Thyroid gland (tissue), 4 donors: ENCODE results near the gene RYR2. TPM values are rescaled to one million over a fixed set of nuclear protein-coding genes. Genes with fewer than 3 reads are reported as not detected.
"Not testable (repeated sequence)": the region's sequence is repeated elsewhere in the genome, so short reads cannot be mapped to it uniquely, and the experiment has no call there.

ENCODE experiments used
- DNase-seq, 2 donors: peaks; one replicate each; pipeline ENCODE4 v3.0.0-alpha.2; 2019
- H3K27ac ChIP-seq, 3 donors: fragments of 200-600 bp; sonication (generic); 1 replicate in 2 of 3; 2 replicates in 1 of 3; pipeline ENCODE4 v1.5.1; 2016 to 2019; ENCODE audit warnings: mild to moderate bottlenecking in 1 of 3, moderate library complexity in 1 of 3
- H3K27me3 ChIP-seq: fragments of 200-600 bp; sonication (generic); one replicate; pipeline ENCODE4 v1.5.1; 2019
- H3K36me3 ChIP-seq, 2 donors: fragments of 200-600 bp; sonication (generic); one replicate each; pipeline ENCODE4 v1.5.1; 2016 to 2019
- H3K4me1 ChIP-seq, 2 donors: fragments of 200-600 bp; sonication (generic); one replicate each; pipeline ENCODE4 v1.5.1; 2017 to 2019
- H3K4me3 ChIP-seq, 3 donors: fragments of 200-600 bp; sonication (generic); replicated peaks in 1 of 3; 1 replicate in 2 of 3; 2 replicates in 1 of 3; pipeline ENCODE4 v1.5.1; 2016; ENCODE audit warnings: mild to moderate bottlenecking in 1 of 3
- H3K9me3 ChIP-seq: fragments of 200-600 bp; sonication (generic); one replicate; pipeline ENCODE4 v1.5.1; 2017
- CTCF ChIP-seq, 6 experiments: fragments of 200-600 bp in 3 of 6; fragments of 450-650 bp in 3 of 6; sonication (generic) in 3 of 6; IDR thresholded peaks; one replicate each; pipeline ENCODE4 v1.5.1; 2016 to 2019; ENCODE audit warnings: antibody characterized with exemption in 6 of 6, mild to moderate bottlenecking in 2 of 6, inconsistent platforms in 1 of 6, moderate library complexity in 1 of 6
- POLR2A ChIP-seq, 2 donors: fragments of 450-650 bp; IDR thresholded peaks; one replicate each; pipeline ENCODE4 v1.6.1; 2017; ENCODE audit warnings: antibody characterized with exemption in 2 of 2, mild to moderate bottlenecking in 2 of 2, moderate library complexity in 1 of 2
- WGBS, 2 donors: methylation state at CpG; one replicate each; pipeline ENCODE4 v1.1.5; 2017; 5-methylcytosine and 5-hydroxymethylcytosine counted together
- intact Hi-C: fragments of 100-400 bp; cut with DNase I; formaldehyde crosslinking; loops from one replicate; pipeline ENCODE4 v1.15.1; 2023
- total RNA-seq, 4 donors: library from RNA; depleted of rRNA; stranded (reverse); fragments of >200 nt; gene quantifications; one replicate each; pipeline ENCODE4 v1.2.3, GENCODE V29; 2016

Gene RYR2
- total RNA-seq, 4 donors from 2014 or later = 6.6 to 31.8 (median 28.2) TPM

DNA sequence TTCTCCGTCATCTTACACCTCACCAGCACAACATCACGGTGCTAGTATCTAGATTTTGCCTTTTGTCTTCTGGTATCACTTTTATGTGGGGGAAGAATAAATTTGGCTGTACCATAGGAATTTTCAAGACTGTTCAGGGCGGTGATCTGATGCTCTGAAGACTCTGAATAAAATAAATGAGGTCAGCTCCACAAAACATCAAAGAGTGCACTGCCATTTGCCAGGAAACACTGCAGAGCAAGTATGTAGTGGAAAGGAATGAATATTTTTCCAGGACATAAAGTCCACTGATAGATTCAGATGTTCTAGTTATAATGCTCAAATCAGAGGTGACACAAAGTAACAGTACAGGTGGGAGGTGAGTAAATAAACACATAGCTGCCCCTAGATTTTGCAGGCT is 792.5 kb downstream of the RYR2 start:
- no peak overlapping the region for H3K27ac ChIP-seq
- H3K27me3 ChIP-seq = no peaks in the 10 kb centered on the region
- intact Hi-C loops = no loop called here
- H3K4me3 ChIP-seq = no peak overlapping the region
- H3K4me1 ChIP-seq = no peaks in the 10 kb centered on the region
- 87 to 88% methylated on average over 3 of the region's 3 CpGs for WGBS, 2 donors
- H3K36me3 ChIP-seq = no peaks in the 10 kb centered on the region
- DNase-seq = no peak
- no peaks in the 10 kb centered on the region for H3K9me3 ChIP-seq
- TF ChIP-seq CTCF (IDR thresholded peaks at IDR 0.05) (no peak), POLR2A (IDR thresholded peaks at IDR 0.05) (no peak)

- Histone ChIP-seq H3K27me3 (no peaks in the 10 kb centered on the region), H3K36me3 (no peaks in the 10 kb centered on the region), H3K4me3 (no peak overlapping the region), H3K4me1 (no peaks in the 10 kb centered on the region), H3K9me3 (no peaks in the 10 kb centered on the region), H3K27ac (no peak overlapping the region)
- WGBS, 2 donors = 25 to 35% methylated on average over 3 of the region's 3 CpGs
- intact Hi-C loops = no loop called here
- no peak for TF ChIP-seq POLR2A (IDR thresholded peaks at IDR 0.05)
- no peak for TF ChIP-seq CTCF (IDR thresholded peaks at IDR 0.05)
- DNase-seq = no peak
Observed at GRCh38 chr1:237838320-237838719, 796.3 kb downstream of the RYR2 start.

- DNase-seq = no peak
- H3K27me3 ChIP-seq = no peaks in the 10 kb centered on the region
- H3K36me3 ChIP-seq = no peaks in the 10 kb centered on the region
- intact Hi-C loops = no loop called here
- TF ChIP-seq POLR2A (IDR thresholded peaks at IDR 0.05) = no peak
- TF ChIP-seq CTCF (IDR thresholded peaks at IDR 0.05) = no peak
- no peaks in the 10 kb centered on the region for H3K9me3 ChIP-seq
- WGBS, 2 donors = 95 to 100% methylated on average over 1 to 4 of the region's 6 CpGs
- no peak overlapping the region for H3K4me3 ChIP-seq
- H3K27ac ChIP-seq = no peak overlapping the region
- no peaks in the 10 kb centered on the region for H3K4me1 ChIP-seq
Observed at GRCh38 chr1:237838904-237839534, 797.0 kb downstream of the RYR2 start.

- 60 to 62% methylated on average over 3 of the region's 3 CpGs for WGBS, 2 donors
- Histone ChIP-seq H3K9me3 (no peaks in the 10 kb centered on the region), H3K27me3 (no peaks in the 10 kb centered on the region), H3K27ac (no peak overlapping the region), H3K36me3 (no peaks in the 10 kb centered on the region), H3K4me3 (no peak overlapping the region), H3K4me1 (no peaks in the 10 kb centered on the region)
- no peak for DNase-seq
- no peak for TF ChIP-seq CTCF (IDR thresholded peaks at IDR 0.05)
- no peak for TF ChIP-seq POLR2A (IDR thresholded peaks at IDR 0.05)
- intact Hi-C loops = no loop called here
Observed at GRCh38 chr1:237841485-237841884, 799.5 kb downstream of the RYR2 start.

DNA sequence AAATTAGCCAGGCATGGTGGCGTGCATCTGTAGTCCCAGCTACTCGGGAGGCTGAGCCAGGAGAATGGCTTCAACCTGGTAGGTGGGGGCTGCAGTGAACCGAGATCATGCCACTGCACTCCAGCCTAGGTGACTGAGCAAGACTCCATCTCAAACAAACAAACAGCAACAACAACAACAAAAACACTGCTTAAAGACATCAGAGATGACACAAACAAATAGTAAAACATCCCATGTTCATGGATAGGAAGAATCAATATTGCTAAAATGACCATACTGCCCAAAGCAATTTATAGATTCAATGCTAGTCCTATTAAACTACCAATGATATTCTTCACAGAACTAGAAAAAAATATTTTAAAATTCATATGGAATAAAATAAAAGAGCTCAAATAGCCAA is 801.5 kb downstream of the RYR2 start:
- H3K9me3 ChIP-seq, DNase-seq, intact Hi-C loops, H3K36me3 ChIP-seq, H3K27ac ChIP-seq, H3K27me3 ChIP-seq, H3K4me3 ChIP-seq, H3K4me1 ChIP-seq: not testable (repeated sequence)
- 89 to 97% methylated on average over 3 of the region's 3 CpGs for WGBS, 2 donors
